ENCODE results near the gene DLGAP1.

The DLGAP1 gene

DNA sequence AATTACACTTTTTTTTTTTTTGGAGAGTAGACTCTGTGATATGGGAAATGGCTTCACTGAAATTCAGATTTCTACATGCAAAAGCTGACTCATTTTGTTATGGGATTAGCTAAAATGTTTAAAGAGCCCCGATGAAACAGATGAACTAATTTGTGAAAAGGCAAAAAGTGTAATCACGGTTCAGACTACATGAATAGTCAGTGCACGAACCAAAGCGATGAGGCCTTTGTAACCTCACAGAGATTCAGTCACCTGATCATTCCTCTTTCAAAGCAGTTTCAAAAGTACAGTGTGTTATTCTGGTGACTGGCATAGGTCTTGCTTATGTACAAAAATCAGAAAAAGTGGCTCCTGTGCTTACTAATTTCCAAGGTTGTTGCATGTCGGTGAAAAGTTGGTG, 960.5 kb downstream of the DLGAP1 start (continued):
- TF ChIP-seq, protein P1, sequence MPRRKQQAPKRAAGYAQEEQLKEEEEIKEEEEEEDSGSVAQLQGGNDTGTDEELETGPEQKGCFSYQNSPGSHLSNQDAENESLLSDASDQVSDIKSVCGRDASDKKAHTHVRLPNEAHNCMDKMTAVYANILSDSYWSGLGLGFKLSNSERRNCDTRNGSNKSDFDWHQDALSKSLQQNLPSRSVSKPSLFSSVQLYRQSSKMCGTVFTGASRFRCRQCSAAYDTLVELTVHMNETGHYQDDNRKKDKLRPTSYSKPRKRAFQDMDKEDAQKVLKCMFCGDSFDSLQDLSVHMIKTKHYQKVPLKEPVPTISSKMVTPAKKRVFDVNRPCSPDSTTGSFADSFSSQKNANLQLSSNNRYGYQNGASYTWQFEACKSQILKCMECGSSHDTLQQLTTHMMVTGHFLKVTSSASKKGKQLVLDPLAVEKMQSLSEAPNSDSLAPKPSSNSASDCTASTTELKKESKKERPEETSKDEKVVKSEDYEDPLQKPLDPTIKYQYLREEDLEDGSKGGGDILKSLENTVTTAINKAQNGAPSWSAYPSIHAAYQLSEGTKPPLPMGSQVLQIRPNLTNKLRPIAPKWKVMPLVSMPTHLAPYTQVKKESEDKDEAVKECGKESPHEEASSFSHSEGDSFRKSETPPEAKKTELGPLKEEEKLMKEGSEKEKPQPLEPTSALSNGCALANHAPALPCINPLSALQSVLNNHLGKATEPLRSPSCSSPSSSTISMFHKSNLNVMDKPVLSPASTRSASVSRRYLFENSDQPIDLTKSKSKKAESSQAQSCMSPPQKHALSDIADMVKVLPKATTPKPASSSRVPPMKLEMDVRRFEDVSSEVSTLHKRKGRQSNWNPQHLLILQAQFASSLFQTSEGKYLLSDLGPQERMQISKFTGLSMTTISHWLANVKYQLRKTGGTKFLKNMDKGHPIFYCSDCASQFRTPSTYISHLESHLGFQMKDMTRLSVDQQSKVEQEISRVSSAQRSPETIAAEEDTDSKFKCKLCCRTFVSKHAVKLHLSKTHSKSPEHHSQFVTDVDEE (CRISPR knock-in tag; IDR thresholded peaks at IDR 0.05) = no peak
- TF ChIP-seq TOX (CRISPR knock-in tag; IDR thresholded peaks at IDR 0.05; ENCODE audit: borderline replicate concordance) (no peak), ZNF565 (CRISPR knock-in tag; conservative IDR thresholded peaks at IDR 0.05; ENCODE audit: low read depth) (no peak)

DNA sequence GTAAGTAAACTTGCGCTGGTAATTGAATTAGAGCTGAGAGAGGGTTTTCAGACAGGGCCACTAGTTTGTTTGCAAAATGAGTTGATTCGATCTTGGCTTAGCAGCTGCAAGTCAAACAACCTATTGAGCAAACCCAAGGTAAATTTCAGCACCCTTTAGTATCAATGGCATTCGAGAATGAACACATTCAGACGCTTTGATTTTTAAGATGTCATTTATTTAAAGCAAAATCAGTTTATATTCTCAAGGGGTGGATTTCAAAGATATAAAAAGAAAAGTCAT, 960.9 kb downstream of the DLGAP1 start:
- ATAC-seq = no peak
- TF ChIP-seq ZFP30 (CRISPR knock-in tag; IDR thresholded peaks at IDR 0.05) (no peak), TOX (CRISPR knock-in tag; IDR thresholded peaks at IDR 0.05; ENCODE audit: borderline replicate concordance) (no peak), GLIS3 (CRISPR knock-in tag; IDR thresholded peaks at IDR 0.05) (no peak), SNAI2 (CRISPR knock-in tag; IDR thresholded peaks at IDR 0.05) (no peak), BACH2 (CRISPR knock-in tag; IDR thresholded peaks at IDR 0.05; ENCODE audit: borderline replicate concordance) (no peak), PPARA (CRISPR knock-in tag; IDR thresholded peaks at IDR 0.05; ENCODE audit: borderline replicate concordance) (no peak), RARB (CRISPR knock-in tag; IDR thresholded peaks at IDR 0.05) (no peak), TCF4 (CRISPR knock-in tag; IDR thresholded peaks at IDR 0.05; ENCODE audit: borderline replicate concordance) (no peak)
- TF ChIP-seq, protein P2, sequence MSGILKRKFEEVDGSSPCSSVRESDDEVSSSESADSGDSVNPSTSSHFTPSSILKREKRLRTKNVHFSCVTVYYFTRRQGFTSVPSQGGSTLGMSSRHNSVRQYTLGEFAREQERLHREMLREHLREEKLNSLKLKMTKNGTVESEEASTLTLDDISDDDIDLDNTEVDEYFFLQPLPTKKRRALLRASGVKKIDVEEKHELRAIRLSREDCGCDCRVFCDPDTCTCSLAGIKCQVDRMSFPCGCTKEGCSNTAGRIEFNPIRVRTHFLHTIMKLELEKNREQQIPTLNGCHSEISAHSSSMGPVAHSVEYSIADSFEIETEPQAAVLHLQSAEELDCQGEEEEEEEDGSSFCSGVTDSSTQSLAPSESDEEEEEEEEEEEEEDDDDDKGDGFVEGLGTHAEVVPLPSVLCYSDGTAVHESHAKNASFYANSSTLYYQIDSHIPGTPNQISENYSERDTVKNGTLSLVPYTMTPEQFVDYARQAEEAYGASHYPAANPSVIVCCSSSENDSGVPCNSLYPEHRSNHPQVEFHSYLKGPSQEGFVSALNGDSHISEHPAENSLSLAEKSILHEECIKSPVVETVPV (CRISPR knock-in tag; IDR thresholded peaks at IDR 0.05) = no peak
- TF ChIP-seq, protein P3, sequence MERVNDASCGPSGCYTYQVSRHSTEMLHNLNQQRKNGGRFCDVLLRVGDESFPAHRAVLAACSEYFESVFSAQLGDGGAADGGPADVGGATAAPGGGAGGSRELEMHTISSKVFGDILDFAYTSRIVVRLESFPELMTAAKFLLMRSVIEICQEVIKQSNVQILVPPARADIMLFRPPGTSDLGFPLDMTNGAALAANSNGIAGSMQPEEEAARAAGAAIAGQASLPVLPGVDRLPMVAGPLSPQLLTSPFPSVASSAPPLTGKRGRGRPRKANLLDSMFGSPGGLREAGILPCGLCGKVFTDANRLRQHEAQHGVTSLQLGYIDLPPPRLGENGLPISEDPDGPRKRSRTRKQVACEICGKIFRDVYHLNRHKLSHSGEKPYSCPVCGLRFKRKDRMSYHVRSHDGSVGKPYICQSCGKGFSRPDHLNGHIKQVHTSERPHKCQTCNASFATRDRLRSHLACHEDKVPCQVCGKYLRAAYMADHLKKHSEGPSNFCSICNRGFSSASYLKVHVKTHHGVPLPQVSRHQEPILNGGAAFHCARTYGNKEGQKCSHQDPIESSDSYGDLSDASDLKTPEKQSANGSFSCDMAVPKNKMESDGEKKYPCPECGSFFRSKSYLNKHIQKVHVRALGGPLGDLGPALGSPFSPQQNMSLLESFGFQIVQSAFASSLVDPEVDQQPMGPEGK (CRISPR knock-in tag; IDR thresholded peaks at IDR 0.05; ENCODE audit: borderline replicate concordance) = no peak

DNA sequence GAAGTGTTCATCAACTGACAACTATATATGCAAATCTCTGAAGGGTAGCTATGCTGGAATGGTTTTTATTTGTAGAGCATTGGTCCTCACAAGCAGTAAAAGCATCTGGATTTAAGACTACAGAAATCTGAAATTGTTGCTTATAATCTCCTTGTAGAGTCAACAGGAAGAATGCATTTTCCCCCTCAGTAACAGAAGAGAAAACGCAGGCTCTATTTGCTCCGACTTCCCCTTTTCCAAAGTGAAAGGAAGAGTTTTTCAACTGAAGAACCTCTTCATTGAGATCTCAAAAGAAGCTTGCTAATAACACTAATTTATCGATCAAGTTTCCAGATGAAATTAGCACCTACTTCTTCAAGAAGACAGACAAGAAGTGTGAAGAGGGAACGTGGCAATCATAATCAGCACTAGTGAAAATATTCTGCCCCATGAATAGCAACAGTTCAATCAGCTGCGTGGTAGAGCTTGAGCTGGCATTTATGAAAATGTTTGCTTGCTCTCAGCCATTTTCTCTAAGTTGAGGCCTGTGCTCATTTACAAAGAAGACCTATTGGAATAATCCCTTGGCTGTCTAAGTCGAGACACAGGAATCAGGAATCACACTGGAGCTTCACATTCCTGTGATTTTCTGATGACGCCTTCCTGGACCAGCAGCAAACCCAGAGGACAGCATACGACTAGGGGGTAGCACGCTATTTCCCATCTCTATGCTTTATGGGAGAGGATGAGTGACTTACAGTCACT, 961.4 kb downstream of the DLGAP1 start:
- ATAC-seq = no peak
- no peak for TF ChIP-seq TOX (CRISPR knock-in tag; IDR thresholded peaks at IDR 0.05; ENCODE audit: borderline replicate concordance)
- TF ChIP-seq, protein P4, sequence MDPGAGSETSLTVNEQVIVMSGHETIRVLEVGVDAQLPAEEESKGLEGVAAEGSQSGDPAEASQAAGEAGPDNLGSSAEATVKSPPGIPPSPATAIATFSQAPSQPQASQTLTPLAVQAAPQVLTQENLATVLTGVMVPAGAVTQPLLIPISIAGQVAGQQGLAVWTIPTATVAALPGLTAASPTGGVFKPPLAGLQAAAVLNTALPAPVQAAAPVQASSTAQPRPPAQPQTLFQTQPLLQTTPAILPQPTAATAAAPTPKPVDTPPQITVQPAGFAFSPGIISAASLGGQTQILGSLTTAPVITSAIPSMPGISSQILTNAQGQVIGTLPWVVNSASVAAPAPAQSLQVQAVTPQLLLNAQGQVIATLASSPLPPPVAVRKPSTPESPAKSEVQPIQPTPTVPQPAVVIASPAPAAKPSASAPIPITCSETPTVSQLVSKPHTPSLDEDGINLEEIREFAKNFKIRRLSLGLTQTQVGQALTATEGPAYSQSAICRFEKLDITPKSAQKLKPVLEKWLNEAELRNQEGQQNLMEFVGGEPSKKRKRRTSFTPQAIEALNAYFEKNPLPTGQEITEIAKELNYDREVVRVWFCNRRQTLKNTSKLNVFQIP (CRISPR knock-in tag; IDR thresholded peaks at IDR 0.05; ENCODE audit: borderline replicate concordance, low read depth) = no peak

DNA sequence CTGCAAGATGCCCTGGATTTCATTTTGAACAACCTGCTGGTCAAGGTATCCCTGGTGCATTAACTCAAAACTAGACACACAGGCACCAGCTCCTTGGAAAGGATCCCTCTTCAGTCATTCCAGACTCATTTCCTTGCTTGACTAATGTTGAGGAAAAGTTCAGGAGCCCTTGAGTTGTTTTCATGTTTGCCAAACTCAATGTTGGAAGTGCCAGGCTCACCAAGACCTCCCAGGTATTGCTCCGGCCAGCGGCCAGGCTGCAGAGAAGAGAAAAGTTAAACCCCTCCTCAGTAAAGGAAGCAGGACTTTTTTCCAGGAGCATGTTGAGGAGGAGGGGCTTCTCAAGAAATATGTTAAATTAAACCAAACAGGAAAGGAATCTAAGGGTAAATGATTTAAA, 962.4 kb downstream of the DLGAP1 start:
- ATAC-seq = no peak
- no peak for TF ChIP-seq PPARA (CRISPR knock-in tag; IDR thresholded peaks at IDR 0.05; ENCODE audit: borderline replicate concordance)
- TF ChIP-seq ARNTL (CRISPR knock-in tag; IDR thresholded peaks at IDR 0.05; ENCODE audit: borderline replicate concordance, low read depth) = no peak
- TF ChIP-seq RARB (CRISPR knock-in tag; IDR thresholded peaks at IDR 0.05) = no peak
- TF ChIP-seq TCF4 (CRISPR knock-in tag; IDR thresholded peaks at IDR 0.05; ENCODE audit: borderline replicate concordance) = no peak
- no peak for TF ChIP-seq BACH2 (CRISPR knock-in tag; IDR thresholded peaks at IDR 0.05; ENCODE audit: borderline replicate concordance)
- no peak for TF ChIP-seq OSR1 (CRISPR knock-in tag; IDR thresholded peaks at IDR 0.05)
- no peak for TF ChIP-seq ZFP3 (CRISPR knock-in tag; IDR thresholded peaks at IDR 0.05)
- no peak for TF ChIP-seq SNAI2 (CRISPR knock-in tag; IDR thresholded peaks at IDR 0.05)
- TF ChIP-seq, protein P3 (CRISPR knock-in tag; IDR thresholded peaks at IDR 0.05; ENCODE audit: borderline replicate concordance) = no peak
- TF ChIP-seq ZNF70 (CRISPR knock-in tag; IDR thresholded peaks at IDR 0.05) = no peak
- no peak for TF ChIP-seq ISL1 (CRISPR knock-in tag; IDR thresholded peaks at IDR 0.05)
- TF ChIP-seq, protein P1 (CRISPR knock-in tag; IDR thresholded peaks at IDR 0.05) = no peak
- TF ChIP-seq CSDC2 (CRISPR knock-in tag; IDR thresholded peaks at IDR 0.05) = no peak
- TF ChIP-seq GLIS3 (CRISPR knock-in tag; IDR thresholded peaks at IDR 0.05) = no peak
- TF ChIP-seq ZC3H10 (CRISPR knock-in tag; IDR thresholded peaks at IDR 0.05) = no peak
- TF ChIP-seq, protein P5, sequence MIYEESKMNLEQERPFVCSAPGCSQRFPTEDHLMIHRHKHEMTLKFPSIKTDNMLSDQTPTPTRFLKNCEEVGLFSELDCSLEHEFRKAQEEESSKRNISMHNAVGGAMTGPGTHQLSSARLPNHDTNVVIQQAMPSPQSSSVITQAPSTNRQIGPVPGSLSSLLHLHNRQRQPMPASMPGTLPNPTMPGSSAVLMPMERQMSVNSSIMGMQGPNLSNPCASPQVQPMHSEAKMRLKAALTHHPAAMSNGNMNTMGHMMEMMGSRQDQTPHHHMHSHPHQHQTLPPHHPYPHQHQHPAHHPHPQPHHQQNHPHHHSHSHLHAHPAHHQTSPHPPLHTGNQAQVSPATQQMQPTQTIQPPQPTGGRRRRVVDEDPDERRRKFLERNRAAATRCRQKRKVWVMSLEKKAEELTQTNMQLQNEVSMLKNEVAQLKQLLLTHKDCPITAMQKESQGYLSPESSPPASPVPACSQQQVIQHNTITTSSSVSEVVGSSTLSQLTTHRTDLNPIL (CRISPR knock-in tag; IDR thresholded peaks at IDR 0.05; ENCODE audit: low read depth) = no peak
- no peak for TF ChIP-seq ZNF565 (CRISPR knock-in tag; conservative IDR thresholded peaks at IDR 0.05; ENCODE audit: low read depth)

Measured in SK-N-SH treated with all-trans-retinoic acid at 6 μM for 48 hours (cell line).